Activated naive CD4-positive, alpha-beta T cell treated with anti-CD3 and anti-CD28 coated beads, Interleukin-2, amount 10 ng/mL, durations not matched to agents 7 days and 5 days (primary cell): Measurements from ENCODE around the gene KRT40.
"Not testable (repeated sequence)": the region's sequence is repeated elsewhere in the genome, so short reads cannot be mapped to it uniquely, and the experiment has no call there.

Experiments
- CTCF ChIA-PET: fragments of 350-600 bp; sonication (Branson Sonifier 250); formaldehyde crosslinking; loops from one replicate; lab custom pipeline; 2021; ENCODE audit warnings: antibody characterized with exemption; lab: Charles Lee
- DNase-seq: peaks from one replicate; pipeline ENCODE4 v3.0.0-alpha.2; 2020
- H3K27ac Mint-ChIP-seq: one replicate; pipeline ENCODE4 v1.8.0; 2021; ENCODE audit warnings: mild to moderate bottlenecking, moderate library complexity, mixed read lengths
- H3K27me3 Mint-ChIP-seq: one replicate; pipeline ENCODE4 v1.8.0; 2021; ENCODE audit warnings: mild to moderate bottlenecking, mixed read lengths
- H3K36me3 Mint-ChIP-seq: one replicate; pipeline ENCODE4 v1.8.0; 2021; ENCODE audit warnings: mixed read lengths
- H3K4me1 Mint-ChIP-seq: one replicate; pipeline ENCODE4 v1.8.0; 2021; ENCODE audit warnings: mixed read lengths
- H3K4me3 Mint-ChIP-seq: one replicate; pipeline ENCODE4 v1.8.0; 2021; ENCODE audit warnings: mild to moderate bottlenecking, moderate library complexity, mixed read lengths
- H3K9me3 Mint-ChIP-seq: one replicate; pipeline ENCODE4 v1.8.0; 2021; ENCODE audit warnings: mixed read lengths

KRT40 gene

GRCh38 chr17:41009301-41009760 lies 25.2 kb upstream of the KRT40 start:
- no peaks in the 10 kb centered on the region for H3K36me3 Mint-ChIP-seq
- H3K4me3 Mint-ChIP-seq = no peak overlapping the region
- no peak for DNase-seq
- no peaks in the 10 kb centered on the region for H3K4me1 Mint-ChIP-seq
- CTCF ChIA-PET = no interaction called here
- H3K27me3 Mint-ChIP-seq = peaks cover 7% of the 10 kb centered on the region
- no peak overlapping the region for H3K27ac Mint-ChIP-seq
- H3K9me3 Mint-ChIP-seq = no peaks in the 10 kb centered on the region

DNA sequence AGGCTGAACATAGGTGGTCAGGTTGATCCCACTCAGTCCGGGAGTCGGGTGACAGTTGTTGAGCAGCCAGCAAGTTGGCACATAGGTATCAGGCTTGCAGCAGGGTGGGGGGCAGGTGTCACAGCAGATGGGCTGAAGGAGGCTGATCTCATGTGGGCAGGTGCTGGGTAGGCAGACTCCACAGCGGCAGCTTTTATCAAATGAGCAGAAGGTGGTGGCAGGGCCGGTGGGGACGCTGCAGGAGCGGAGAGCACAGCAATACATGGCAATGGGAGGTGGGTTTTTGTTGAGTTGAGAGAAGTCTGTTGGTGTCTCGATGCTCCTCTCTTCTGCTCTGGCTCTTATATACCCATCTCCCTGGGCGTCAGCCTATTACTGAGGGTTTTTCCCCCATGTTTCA lies 24.7 kb upstream of the KRT40 start, which contains the start of gene KRTAP3-1:
Gene KRTAP3-1, minus strand, starts transcription at position 318 of the 400 bp plus-strand sequence. Its CDS starts 54 bp downstream, at position 264.
- Mint-ChIP-seq H3K9me3 (no peaks in the 10 kb centered on the region), H3K4me1 (no peaks in the 10 kb centered on the region), H3K27ac (no peak within 1 kb of the TSS), H3K4me3 (no peak within 1 kb of the TSS), H3K27me3 (peaks cover 9% of the 10 kb centered on the region), H3K36me3 (no peaks in the 10 kb centered on the region)
- CTCF ChIA-PET = no interaction called here
- no peak for DNase-seq

DNA sequence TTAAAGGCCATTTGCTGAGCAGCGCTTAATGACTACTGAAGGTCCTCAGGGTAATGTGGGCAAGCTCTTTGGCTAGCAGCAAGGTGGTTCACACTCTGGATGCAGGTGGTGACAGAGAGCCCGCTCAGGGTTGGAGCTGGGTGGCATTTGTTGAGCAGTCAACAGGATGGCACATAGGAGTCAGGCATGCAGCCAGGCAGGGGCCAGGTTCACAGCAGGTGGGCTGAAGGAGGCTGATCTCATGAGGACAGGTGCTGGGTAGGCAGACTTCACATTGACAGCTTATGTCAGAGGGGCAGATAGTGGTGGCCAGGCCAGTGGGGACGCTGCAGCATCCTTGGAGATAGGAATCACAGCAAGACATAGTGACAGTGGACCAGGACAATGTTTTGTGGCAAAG lies 20.3 kb upstream of the KRT40 start:
- H3K36me3 Mint-ChIP-seq = no peaks in the 10 kb centered on the region
- peaks cover 7% of the 10 kb centered on the region for H3K27me3 Mint-ChIP-seq
- H3K27ac Mint-ChIP-seq = no peak overlapping the region
- no peaks in the 10 kb centered on the region for H3K4me1 Mint-ChIP-seq
- CTCF ChIA-PET = no interaction called here
- no peak overlapping the region for H3K4me3 Mint-ChIP-seq
- no peaks in the 10 kb centered on the region for H3K9me3 Mint-ChIP-seq
- DNase-seq = no peak

DNA sequence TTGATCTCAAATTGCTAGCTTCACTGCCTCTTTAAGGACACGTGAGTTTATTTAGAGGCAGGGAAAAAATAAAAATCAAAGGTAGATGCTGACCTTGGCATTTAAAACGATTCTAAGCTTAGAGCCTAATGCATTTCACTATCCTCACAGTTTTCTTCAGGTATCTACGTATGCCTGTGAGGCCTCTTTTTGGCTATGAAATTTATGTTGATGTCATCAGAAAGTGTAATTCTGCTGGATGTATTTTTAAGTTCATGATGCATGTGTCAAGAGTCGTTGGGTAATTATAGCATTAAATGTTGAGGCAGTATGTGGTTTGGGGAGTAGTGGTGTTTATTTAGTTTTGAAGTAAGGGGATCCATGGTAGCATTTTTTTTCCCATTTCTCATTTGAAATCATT lies 19.8 kb upstream of the KRT40 start:
- no peak for DNase-seq
- H3K4me1 Mint-ChIP-seq = no peaks in the 10 kb centered on the region
- no peaks in the 10 kb centered on the region for H3K9me3 Mint-ChIP-seq
- CTCF ChIA-PET = no interaction called here
- H3K36me3 Mint-ChIP-seq = no peaks in the 10 kb centered on the region
- no peak overlapping the region for H3K27ac Mint-ChIP-seq
- H3K4me3 Mint-ChIP-seq = no peak overlapping the region
- peaks cover 10% of the 10 kb centered on the region for H3K27me3 Mint-ChIP-seq

GRCh38 chr17:41002814-41003213 lies 18.7 kb upstream of the KRT40 start:
- CTCF ChIA-PET = no interaction called here
- H3K27me3 Mint-ChIP-seq = peaks cover 11% of the 10 kb centered on the region
- H3K36me3 Mint-ChIP-seq = no peaks in the 10 kb centered on the region
- no peaks in the 10 kb centered on the region for H3K4me1 Mint-ChIP-seq
- H3K27ac Mint-ChIP-seq = no peak overlapping the region
- H3K9me3 Mint-ChIP-seq = no peaks in the 10 kb centered on the region
- no peak for DNase-seq
- H3K4me3 Mint-ChIP-seq = no peak overlapping the region

DNA sequence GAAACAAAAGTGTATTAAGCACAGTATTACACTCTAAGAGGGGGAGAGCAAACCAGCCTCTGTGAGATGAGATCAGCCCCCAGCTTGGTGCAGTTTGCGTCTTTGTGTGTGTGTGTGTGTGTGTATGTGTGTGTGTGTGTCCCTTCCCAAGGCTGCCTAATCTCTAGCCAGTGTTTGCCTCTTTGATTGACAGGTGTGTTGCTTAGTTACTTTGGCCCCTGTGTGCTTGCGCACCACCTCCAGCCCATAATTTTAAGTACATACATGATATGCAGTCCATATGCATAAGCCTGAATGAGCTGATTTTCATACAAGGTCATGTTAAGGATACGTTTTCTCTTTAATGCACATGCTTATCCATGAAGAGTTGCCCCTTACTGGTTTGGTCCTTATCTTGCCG lies 17.7 kb upstream of the KRT40 start:
- Mint-ChIP-seq H3K27me3 (peaks cover 17% of the 10 kb centered on the region), H3K27ac (no peak overlapping the region), H3K36me3 (no peaks in the 10 kb centered on the region), H3K4me1 (no peaks in the 10 kb centered on the region), H3K4me3 (no peak overlapping the region), H3K9me3 (no peaks in the 10 kb centered on the region)
- CTCF ChIA-PET = no interaction called here
- DNase-seq = no peak

DNA sequence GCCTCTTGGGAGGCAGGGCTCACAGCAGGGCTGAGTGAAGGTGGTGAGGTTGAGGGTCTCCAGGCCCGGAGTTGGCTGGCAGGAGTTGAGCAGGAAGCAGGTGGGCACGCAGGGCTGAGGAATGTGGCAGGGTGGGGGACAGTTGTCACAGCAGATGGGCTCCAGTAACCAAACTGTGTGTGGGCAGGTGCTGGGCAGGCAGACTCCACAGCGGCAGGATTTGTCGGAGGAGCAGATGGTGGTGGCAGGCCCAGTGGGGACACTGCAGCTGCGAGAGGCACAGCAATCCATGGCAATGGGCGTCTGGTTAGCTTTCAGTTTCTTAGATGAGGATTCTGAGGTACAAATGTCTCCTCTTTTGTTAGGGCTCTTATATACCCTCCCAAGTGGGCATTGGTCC lies 15.4 kb upstream of the KRT40 start, which contains the start of gene KRTAP3-2:
Gene KRTAP3-2, minus strand, starts transcription at position 344 of the 400 bp plus-strand sequence. Its CDS starts 53 bp downstream, at position 291.
- peaks cover 17% of the 10 kb centered on the region for H3K27me3 Mint-ChIP-seq
- H3K4me3 Mint-ChIP-seq, DNase-seq, H3K9me3 Mint-ChIP-seq, H3K4me1 Mint-ChIP-seq, CTCF ChIA-PET, H3K27ac Mint-ChIP-seq, H3K36me3 Mint-ChIP-seq: not testable (repeated sequence)

- Mint-ChIP-seq H3K4me1 (no peaks in the 10 kb centered on the region), H3K9me3 (no peaks in the 10 kb centered on the region), H3K36me3 (no peaks in the 10 kb centered on the region), H3K27me3 (peaks cover 21% of the 10 kb centered on the region), H3K4me3 (no peak overlapping the region), H3K27ac (no peak overlapping the region)
- CTCF ChIA-PET = no interaction called here
- DNase-seq = no peak
Measured at GRCh38 chr17:40997361-40997760, 13.2 kb upstream of the KRT40 start.

- no peak overlapping the region for H3K4me3 Mint-ChIP-seq
- no peaks in the 10 kb centered on the region for H3K36me3 Mint-ChIP-seq
- no peaks in the 10 kb centered on the region for H3K9me3 Mint-ChIP-seq
- H3K4me1 Mint-ChIP-seq = no peaks in the 10 kb centered on the region
- no peak overlapping the region for H3K27ac Mint-ChIP-seq
- no peak for DNase-seq
- peaks cover 26% of the 10 kb centered on the region for H3K27me3 Mint-ChIP-seq
- CTCF ChIA-PET = no interaction called here
Measured at GRCh38 chr17:40996829-40997228, 12.7 kb upstream of the KRT40 start.

DNA sequence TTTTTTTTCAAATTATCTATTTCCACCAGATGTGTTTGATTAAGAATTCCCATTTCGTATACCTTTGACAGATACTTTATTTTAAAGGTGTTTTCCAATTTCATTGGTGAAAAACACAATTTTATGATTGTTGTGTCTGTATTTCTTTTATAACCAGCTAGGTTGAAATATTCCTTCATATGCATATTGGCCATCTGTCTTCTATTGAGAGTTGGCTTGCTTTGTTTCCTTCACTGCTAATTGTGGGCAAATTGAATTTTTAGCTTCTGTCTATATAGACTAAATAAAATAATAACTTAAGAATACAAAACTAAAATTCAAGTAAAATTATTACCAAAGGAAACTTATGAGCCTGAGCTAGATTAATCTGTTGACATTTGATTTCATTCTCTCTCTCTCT lies 11.0 kb upstream of the KRT40 start:
- CTCF ChIA-PET = interaction anchor here (0.6 kb wide), 1 partner anchor 379 kb away, joined by 3 read pairs; no protein-coding TSS in a partner anchor
- DNase-seq = no peak
- no peak overlapping the region for H3K27ac Mint-ChIP-seq
- peaks cover 26% of the 10 kb centered on the region for H3K27me3 Mint-ChIP-seq
- H3K4me1 Mint-ChIP-seq = no peaks in the 10 kb centered on the region
- H3K9me3 Mint-ChIP-seq = no peaks in the 10 kb centered on the region
- no peak overlapping the region for H3K4me3 Mint-ChIP-seq
- no peaks in the 10 kb centered on the region for H3K36me3 Mint-ChIP-seq

GRCh38 chr17:40993839-40994238 lies 9.7 kb upstream of the KRT40 start, which contains the start of gene KRTAP3-3:
KRTAP3-3 (minus strand) TSS chr17:40994164; CDS start chr17:40994097, 67 bp downstream.
- CTCF ChIA-PET = no interaction called here
- no peaks in the 10 kb centered on the region for H3K36me3 Mint-ChIP-seq

DNA sequence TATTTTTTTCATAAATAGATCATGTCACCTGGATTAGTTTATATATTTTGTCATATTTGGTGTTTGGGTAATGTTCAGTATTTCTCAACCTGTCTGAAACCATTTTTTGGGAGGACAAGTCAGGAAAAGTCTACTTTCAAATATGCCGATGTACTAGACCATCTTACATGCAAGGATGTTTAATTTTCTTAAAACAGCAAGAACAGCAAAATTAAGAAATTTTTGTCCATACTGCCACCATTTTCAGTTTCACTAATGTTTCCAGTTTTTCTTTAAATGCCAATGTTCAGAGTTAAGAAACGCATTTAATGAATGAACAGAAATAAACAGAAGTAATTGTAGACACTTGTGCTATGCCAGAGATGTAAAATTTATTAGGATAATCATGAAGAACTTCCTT lies 9.0 kb upstream of the KRT40 start:
- Mint-ChIP-seq H3K36me3 (no peaks in the 10 kb centered on the region), H3K4me3 (no peak overlapping the region), H3K9me3 (no peaks in the 10 kb centered on the region), H3K4me1 (no peaks in the 10 kb centered on the region), H3K27me3 (peaks cover 21% of the 10 kb centered on the region), H3K27ac (no peak overlapping the region)
- no peak for DNase-seq
- CTCF ChIA-PET = no interaction called here

More at GRCh38 chr17:40993839-40994238, 9.7 kb upstream of the KRT40 start, which contains the start of gene KRTAP3-3:
- Mint-ChIP-seq H3K27ac (no peak within 1 kb of the TSS), H3K4me1 (no peaks in the 10 kb centered on the region), H3K4me3 (no peak within 1 kb of the TSS), H3K27me3 (peaks cover 20% of the 10 kb centered on the region), H3K9me3 (no peaks in the 10 kb centered on the region)
- DNase-seq = no peak

DNA sequence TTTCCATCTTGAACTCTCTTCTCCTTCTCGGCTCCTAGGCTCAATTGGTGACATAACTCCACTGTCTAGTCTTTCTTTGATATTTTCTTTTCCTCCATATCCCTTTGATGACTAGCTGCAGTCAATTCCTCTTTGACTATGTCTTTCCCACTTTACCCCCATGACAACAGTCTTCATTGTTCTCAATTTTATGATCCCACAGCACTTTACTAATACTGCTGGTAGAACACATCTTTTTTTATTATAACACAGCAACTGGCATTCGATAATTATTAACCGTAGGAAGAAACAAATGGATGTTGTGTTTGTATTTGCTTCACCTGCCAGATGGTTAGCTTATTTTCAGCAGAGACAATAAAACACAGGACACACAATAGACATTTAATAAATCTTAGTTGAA lies 8.5 kb upstream of the KRT40 start:
- CTCF ChIA-PET = no interaction called here
- Mint-ChIP-seq H3K9me3 (no peaks in the 10 kb centered on the region), H3K4me1 (no peaks in the 10 kb centered on the region), H3K4me3 (no peak overlapping the region), H3K27ac (no peak overlapping the region), H3K27me3 (peaks cover 22% of the 10 kb centered on the region), H3K36me3 (no peaks in the 10 kb centered on the region)
- no peak for DNase-seq

GRCh38 chr17:40986920-40987319 lies 2.8 kb upstream of the KRT40 start:
- CTCF ChIA-PET = no interaction called here
- no peak overlapping the region for H3K27ac Mint-ChIP-seq

DNA sequence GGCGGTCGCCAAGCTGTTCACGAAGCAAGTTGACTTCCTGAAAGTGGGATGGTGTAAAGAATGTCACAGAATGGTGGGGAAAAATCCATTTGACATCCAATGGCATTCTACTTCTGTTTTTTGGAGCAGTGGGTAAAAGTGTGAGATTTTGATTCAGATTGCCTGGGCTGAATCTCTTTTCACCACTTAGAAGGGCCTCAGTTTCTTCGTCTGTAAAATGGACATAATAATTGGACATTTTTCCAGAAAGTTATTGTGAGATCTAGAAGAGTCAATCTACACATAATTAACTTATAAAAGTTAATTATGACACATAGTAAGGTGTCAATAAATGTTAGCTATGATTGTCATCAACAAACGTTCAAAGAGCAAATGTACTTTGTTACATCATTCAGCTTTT lies 3.0 kb downstream of the KRT40 start:
- no peak for DNase-seq
- no peaks in the 10 kb centered on the region for H3K4me1 Mint-ChIP-seq
- no peak overlapping the region for H3K27ac Mint-ChIP-seq
- CTCF ChIA-PET = no interaction called here
- no peaks in the 10 kb centered on the region for H3K9me3 Mint-ChIP-seq
- H3K27me3 Mint-ChIP-seq = peaks cover 12% of the 10 kb centered on the region
- no peaks in the 10 kb centered on the region for H3K36me3 Mint-ChIP-seq
- H3K4me3 Mint-ChIP-seq = no peak overlapping the region

More at GRCh38 chr17:40986920-40987319, 2.8 kb upstream of the KRT40 start:
- Mint-ChIP-seq H3K4me3 (no peak overlapping the region), H3K27me3 (peaks cover 19% of the 10 kb centered on the region), H3K4me1 (no peaks in the 10 kb centered on the region), H3K36me3 (no peaks in the 10 kb centered on the region), H3K9me3 (no peaks in the 10 kb centered on the region)
- DNase-seq = no peak
